Parathyroid adenoma (tissue), 2 donors: ENCODE data around the gene PIK3R5.

Source experiments
- H2AFZ ChIP-seq: fragments of 300-600 bp; sonication (generic); one replicate; pipeline ENCODE4 v1.7.0; 2017; ENCODE audit warnings: antibody characterized with exemption, mild to moderate bottlenecking
- H3K27ac ChIP-seq: fragments of 300-600 bp; sonication (generic); one replicate; pipeline ENCODE4 v1.7.0; 2017
- H3K27me3 ChIP-seq: fragments of 300-600 bp; sonication (generic); one replicate; pipeline ENCODE4 v1.7.0; 2017; ENCODE audit warnings: low read length; ENCODE audit not compliant: control insufficient read depth, insufficient read depth
- H3K36me3 ChIP-seq: fragments of 300-600 bp; sonication (generic); one replicate; pipeline ENCODE4 v1.7.0; 2017; ENCODE audit warnings: low read length; ENCODE audit not compliant: control insufficient read depth, insufficient read depth
- H3K4me1 ChIP-seq: fragments of 300-600 bp; sonication (generic); one replicate; pipeline ENCODE4 v1.7.0; 2017; ENCODE audit warnings: control low read depth
- H3K4me2 ChIP-seq: fragments of 300-600 bp; sonication (generic); one replicate; pipeline ENCODE4 v1.7.0; 2017; ENCODE audit warnings: low read length
- H3K4me3 ChIP-seq: fragments of 300-600 bp; sonication (generic); one replicate; pipeline ENCODE4 v1.7.0; 2017; ENCODE audit warnings: low read depth, low read length
- H3K79me2 ChIP-seq: fragments of 300-600 bp; sonication (generic); one replicate; pipeline ENCODE4 v1.7.0; 2017; ENCODE audit warnings: control low read depth
- H3K9ac ChIP-seq: fragments of 300-600 bp; sonication (generic); one replicate; pipeline ENCODE4 v1.7.0; 2017; ENCODE audit warnings: mild to moderate bottlenecking
- H3K9me3 ChIP-seq: fragments of 300-600 bp; sonication (generic); one replicate; pipeline ENCODE4 v1.7.0; 2017; ENCODE audit warnings: low read length; ENCODE audit not compliant: control insufficient read depth
- TF ChIP-seq, protein P1 (sequence below): fragments of 300-600 bp; sonication (generic); IDR thresholded peaks from one replicate; pipeline ENCODE4 v1.7.0; 2017; ENCODE audit warnings: antibody characterized with exemption, mild to moderate bottlenecking
- donor health status: primary hyperparathyroidism.

The PIK3R5 gene

GRCh38 chr17:8872705-8873435, 92.6 kb downstream of the PIK3R5 start:
- Histone ChIP-seq H3K4me3 (no peak overlapping the region), H3K4me1 (no peaks in the 10 kb centered on the region), H3K9me3 (no peaks in the 10 kb centered on the region), H3K79me2 (no peaks in the 10 kb centered on the region), H3K9ac (no peak overlapping the region), H3K4me2 (no peak overlapping the region), H3K36me3 (no peaks in the 10 kb centered on the region), H3K27me3 (no peaks in the 10 kb centered on the region), H2AFZ (no peak overlapping the region), H3K27ac (no peak overlapping the region)
- TF ChIP-seq, protein P1, sequence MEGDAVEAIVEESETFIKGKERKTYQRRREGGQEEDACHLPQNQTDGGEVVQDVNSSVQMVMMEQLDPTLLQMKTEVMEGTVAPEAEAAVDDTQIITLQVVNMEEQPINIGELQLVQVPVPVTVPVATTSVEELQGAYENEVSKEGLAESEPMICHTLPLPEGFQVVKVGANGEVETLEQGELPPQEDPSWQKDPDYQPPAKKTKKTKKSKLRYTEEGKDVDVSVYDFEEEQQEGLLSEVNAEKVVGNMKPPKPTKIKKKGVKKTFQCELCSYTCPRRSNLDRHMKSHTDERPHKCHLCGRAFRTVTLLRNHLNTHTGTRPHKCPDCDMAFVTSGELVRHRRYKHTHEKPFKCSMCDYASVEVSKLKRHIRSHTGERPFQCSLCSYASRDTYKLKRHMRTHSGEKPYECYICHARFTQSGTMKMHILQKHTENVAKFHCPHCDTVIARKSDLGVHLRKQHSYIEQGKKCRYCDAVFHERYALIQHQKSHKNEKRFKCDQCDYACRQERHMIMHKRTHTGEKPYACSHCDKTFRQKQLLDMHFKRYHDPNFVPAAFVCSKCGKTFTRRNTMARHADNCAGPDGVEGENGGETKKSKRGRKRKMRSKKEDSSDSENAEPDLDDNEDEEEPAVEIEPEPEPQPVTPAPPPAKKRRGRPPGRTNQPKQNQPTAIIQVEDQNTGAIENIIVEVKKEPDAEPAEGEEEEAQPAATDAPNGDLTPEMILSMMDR = no peak

- no peaks in the 10 kb centered on the region for H3K4me1 ChIP-seq
- no peaks in the 10 kb centered on the region for H3K27me3 ChIP-seq
- TF ChIP-seq, protein P1 = no peak
- H3K36me3 ChIP-seq = no peaks in the 10 kb centered on the region
- H3K9me3 ChIP-seq = no peaks in the 10 kb centered on the region
- no peak overlapping the region for H3K27ac ChIP-seq
- no peak overlapping the region for H3K4me2 ChIP-seq
- no peak overlapping the region for H2AFZ ChIP-seq
- no peak overlapping the region for H3K4me3 ChIP-seq
- no peaks in the 10 kb centered on the region for H3K79me2 ChIP-seq
- H3K9ac ChIP-seq = no peak overlapping the region
Measured at GRCh38 chr17:8872036-8872704, 93.3 kb downstream of the PIK3R5 start.

DNA sequence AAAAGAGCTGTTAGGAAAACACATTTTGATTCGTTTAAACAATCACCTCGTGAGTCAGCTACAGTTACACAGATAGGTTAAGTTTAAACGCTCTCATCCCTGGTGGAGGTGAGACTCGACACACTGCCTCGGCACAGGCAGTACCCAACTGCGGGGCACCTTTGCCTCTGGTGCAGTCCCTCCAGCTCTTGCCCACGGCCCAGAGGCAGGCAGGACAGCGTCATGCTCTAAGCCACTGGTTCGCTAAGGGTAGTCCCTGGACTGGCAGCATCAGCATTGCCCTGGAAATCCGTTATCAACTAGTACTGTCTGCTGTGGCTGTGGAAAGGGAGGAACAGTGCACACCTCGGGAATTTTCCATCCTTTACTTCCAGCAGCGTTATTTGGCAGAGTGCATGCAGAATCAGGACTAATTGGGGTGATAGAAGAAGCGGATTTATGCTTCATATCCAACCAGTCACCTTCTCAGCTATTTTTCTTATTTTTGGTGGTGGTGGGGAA, 94.4 kb downstream of the PIK3R5 start:
- Histone ChIP-seq H3K9ac (no peak overlapping the region), H3K27me3 (no peaks in the 10 kb centered on the region), H3K79me2 (no peaks in the 10 kb centered on the region), H3K27ac (no peak overlapping the region), H3K4me3 (no peak overlapping the region), H3K4me1 (no peaks in the 10 kb centered on the region), H3K9me3 (no peaks in the 10 kb centered on the region), H3K36me3 (no peaks in the 10 kb centered on the region), H3K4me2 (no peak overlapping the region), H2AFZ (no peak overlapping the region)
- TF ChIP-seq, protein P1 = no peak

- Histone ChIP-seq H3K9me3 (no peaks in the 10 kb centered on the region), H3K27me3 (no peaks in the 10 kb centered on the region), H3K4me1 (no peaks in the 10 kb centered on the region), H2AFZ (no peak overlapping the region), H3K27ac (no peak overlapping the region), H3K4me3 (no peak overlapping the region), H3K36me3 (no peaks in the 10 kb centered on the region), H3K4me2 (no peak overlapping the region), H3K79me2 (no peaks in the 10 kb centered on the region), H3K9ac (no peak overlapping the region)
- TF ChIP-seq, protein P1 = no peak
Measured at GRCh38 chr17:8870406-8871040, 95.0 kb downstream of the PIK3R5 start.
